Measurements from ENCODE around the gene LIM2.

The LIM2 gene

GRCh38 chr19:51387924-51388389 lies at the start of gene LIM2:
TSS of gene LIM2 (minus strand) at chr19:51387974. CDS start at chr19:51387443, 531 bp downstream.
- Mint-ChIP-seq H3K27ac (peak within 1 kb of the TSS; percentile 89), H3K4me3 (peak within 1 kb of the TSS; percentile 7), H3K36me3 (ENCODE audit: low read depth) (no peaks in the 10 kb centered on the region), H3K4me1 (peaks cover 49% of the 10 kb centered on the region), H3K27me3 (ENCODE audit: low read depth, poor library complexity) (peaks cover 3% of the 10 kb centered on the region), H3K9me3 (no peaks in the 10 kb centered on the region)
- DNase-seq = peak; percentile 62
- no peak for TF ChIP-seq CTCF (IDR thresholded peaks at IDR 0.05)

GRCh38 chr19:51434456-51434855 lies 46.7 kb upstream of the LIM2 start:
- DNase-seq = no peak
- peaks cover 15% of the 10 kb centered on the region for H3K9me3 Mint-ChIP-seq
- H3K36me3 Mint-ChIP-seq (ENCODE audit: low read depth) = no peaks in the 10 kb centered on the region
- H3K4me3 Mint-ChIP-seq = no peak overlapping the region
- no peak for TF ChIP-seq CTCF (IDR thresholded peaks at IDR 0.05)
- no peaks in the 10 kb centered on the region for H3K4me1 Mint-ChIP-seq
- H3K27ac Mint-ChIP-seq = no peak overlapping the region
- H3K27me3 Mint-ChIP-seq (ENCODE audit: low read depth, poor library complexity) = peaks cover 21% of the 10 kb centered on the region

GRCh38 chr19:51433043-51433442 lies 45.3 kb upstream of the LIM2 start:
- H3K4me1 Mint-ChIP-seq = no peaks in the 10 kb centered on the region
- peaks cover 34% of the 10 kb centered on the region for H3K27me3 Mint-ChIP-seq (ENCODE audit: low read depth, poor library complexity)

GRCh38 chr19:51431124-51431523 lies 43.4 kb upstream of the LIM2 start:
- H3K4me3 Mint-ChIP-seq = no peak overlapping the region
- H3K9me3 Mint-ChIP-seq = peaks cover 21% of the 10 kb centered on the region
- no peak overlapping the region for H3K27ac Mint-ChIP-seq
- no peaks in the 10 kb centered on the region for H3K4me1 Mint-ChIP-seq
- peaks cover 31% of the 10 kb centered on the region for H3K27me3 Mint-ChIP-seq (ENCODE audit: low read depth, poor library complexity)
- H3K36me3 Mint-ChIP-seq (ENCODE audit: low read depth) = no peaks in the 10 kb centered on the region
- DNase-seq = no peak
- no peak for TF ChIP-seq CTCF (IDR thresholded peaks at IDR 0.05)

More at GRCh38 chr19:51433043-51433442, 45.3 kb upstream of the LIM2 start:
- Mint-ChIP-seq H3K9me3 (peaks cover 21% of the 10 kb centered on the region), H3K4me3 (no peak overlapping the region), H3K27ac (no peak overlapping the region), H3K36me3 (ENCODE audit: low read depth) (no peaks in the 10 kb centered on the region)
- TF ChIP-seq CTCF (IDR thresholded peaks at IDR 0.05) = no peak
- no peak for DNase-seq

- no peak overlapping the region for H3K4me3 Mint-ChIP-seq
- H3K27me3 Mint-ChIP-seq (ENCODE audit: low read depth, poor library complexity) = peaks cover 31% of the 10 kb centered on the region
- TF ChIP-seq CTCF (IDR thresholded peaks at IDR 0.05) = no peak
- no peaks in the 10 kb centered on the region for H3K36me3 Mint-ChIP-seq (ENCODE audit: low read depth)
- H3K9me3 Mint-ChIP-seq = peaks cover 28% of the 10 kb centered on the region
- no peaks in the 10 kb centered on the region for H3K4me1 Mint-ChIP-seq
- no peak overlapping the region for H3K27ac Mint-ChIP-seq
- no peak for DNase-seq
Observed at GRCh38 chr19:51430221-51430620, 42.4 kb upstream of the LIM2 start.

GRCh38 chr19:51427201-51427600 lies 39.4 kb upstream of the LIM2 start:
- Mint-ChIP-seq H3K27me3 (ENCODE audit: low read depth, poor library complexity) (peaks cover 34% of the 10 kb centered on the region), H3K36me3 (ENCODE audit: low read depth) (no peaks in the 10 kb centered on the region), H3K9me3 (peaks cover 33% of the 10 kb centered on the region), H3K27ac (no peak overlapping the region), H3K4me3 (no peak overlapping the region), H3K4me1 (no peaks in the 10 kb centered on the region)
- DNase-seq = no peak
- TF ChIP-seq CTCF (IDR thresholded peaks at IDR 0.05) = no peak
